NOMO-1 (cell line): ENCODE data around the gene ENTPD2.
"Not testable (repeated sequence)": the region's sequence is repeated elsewhere in the genome, so short reads cannot be mapped to it uniquely, and the experiment has no call there.

Experiments used
- DNase-seq, 2 experiments: peaks; one replicate each; lab custom pipeline; 2025; ENCODE audit not compliant: unreplicated experiment in 2 of 2; lab: John Stamatoyannopoulos, UW

Gene ENTPD2

GRCh38 chr9:137004285-137004684, 49.6 kb downstream of the ENTPD2 start:
- DNase-seq = not testable (repeated sequence)

GRCh38 chr9:137002646-137003041, 51.2 kb downstream of the ENTPD2 start:
- no peak for DNase-seq

GRCh38 chr9:137001857-137002645, 51.8 kb downstream of the ENTPD2 start:
- no peak for DNase-seq

GRCh38 chr9:137000177-137000930, 53.5 kb downstream of the ENTPD2 start:
- peak; percentile 93 to 99 for DNase-seq
